ENCODE results near the gene TBC1D17.

DNA sequence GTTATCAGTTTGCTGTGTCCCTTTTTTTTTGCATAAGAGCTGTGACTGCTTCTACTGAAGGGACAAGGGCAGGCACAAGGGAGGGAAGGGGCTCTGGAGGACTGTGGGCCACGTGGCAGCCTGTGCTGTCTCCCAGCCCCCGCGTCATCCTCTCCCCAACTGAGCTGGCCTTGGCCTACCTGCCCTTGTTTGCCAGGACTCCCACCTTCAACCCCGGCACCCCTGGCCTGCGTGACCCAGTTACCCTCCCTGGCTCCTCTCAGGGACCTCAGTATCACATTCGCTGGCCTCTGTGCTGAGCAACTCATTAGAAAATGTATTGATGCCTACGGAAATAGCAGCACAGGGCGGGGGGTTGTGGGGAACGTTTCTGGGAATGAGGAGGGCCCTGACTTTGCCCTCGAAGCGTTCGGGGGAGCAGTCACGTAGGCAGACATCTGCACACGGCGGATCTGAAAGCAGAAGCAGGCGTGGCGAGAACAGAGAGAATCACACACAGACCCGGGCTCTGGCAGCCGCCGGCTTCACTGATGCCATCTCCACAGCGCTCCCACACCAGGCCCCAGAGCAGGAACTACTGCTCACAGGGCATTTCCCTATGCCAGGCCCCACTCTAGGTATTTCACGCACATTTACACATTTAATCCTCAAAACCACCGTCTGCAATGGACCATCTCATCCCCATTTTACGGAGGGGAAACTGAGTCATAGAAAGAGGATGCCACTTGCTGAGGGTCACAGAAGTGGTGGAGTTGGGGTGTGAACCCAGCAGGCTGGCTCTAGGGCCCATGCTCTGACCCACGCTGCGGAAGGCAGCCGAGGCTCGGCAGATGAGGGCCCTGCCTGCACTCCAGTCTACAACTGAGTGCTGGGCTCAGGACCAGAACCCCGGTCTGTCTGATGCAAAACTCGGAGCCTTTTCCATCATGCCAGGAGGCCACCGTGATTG, 45.8 kb downstream of the TBC1D17 start:
- TF ChIP-seq, protein P1, sequence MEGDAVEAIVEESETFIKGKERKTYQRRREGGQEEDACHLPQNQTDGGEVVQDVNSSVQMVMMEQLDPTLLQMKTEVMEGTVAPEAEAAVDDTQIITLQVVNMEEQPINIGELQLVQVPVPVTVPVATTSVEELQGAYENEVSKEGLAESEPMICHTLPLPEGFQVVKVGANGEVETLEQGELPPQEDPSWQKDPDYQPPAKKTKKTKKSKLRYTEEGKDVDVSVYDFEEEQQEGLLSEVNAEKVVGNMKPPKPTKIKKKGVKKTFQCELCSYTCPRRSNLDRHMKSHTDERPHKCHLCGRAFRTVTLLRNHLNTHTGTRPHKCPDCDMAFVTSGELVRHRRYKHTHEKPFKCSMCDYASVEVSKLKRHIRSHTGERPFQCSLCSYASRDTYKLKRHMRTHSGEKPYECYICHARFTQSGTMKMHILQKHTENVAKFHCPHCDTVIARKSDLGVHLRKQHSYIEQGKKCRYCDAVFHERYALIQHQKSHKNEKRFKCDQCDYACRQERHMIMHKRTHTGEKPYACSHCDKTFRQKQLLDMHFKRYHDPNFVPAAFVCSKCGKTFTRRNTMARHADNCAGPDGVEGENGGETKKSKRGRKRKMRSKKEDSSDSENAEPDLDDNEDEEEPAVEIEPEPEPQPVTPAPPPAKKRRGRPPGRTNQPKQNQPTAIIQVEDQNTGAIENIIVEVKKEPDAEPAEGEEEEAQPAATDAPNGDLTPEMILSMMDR (IDR thresholded peaks at IDR 0.05): no peak
- TF ChIP-seq POLR2A (IDR thresholded peaks at IDR 0.05): no peak
- TF ChIP-seq POLR2AphosphoS5 (IDR thresholded peaks at IDR 0.05): no peak

All from stomach (tissue), 4 donors.